K562 (cell line): Measurements from ENCODE around the gene MYO1D. TPM values are rescaled to one million over a fixed set of nuclear protein-coding genes. Genes with fewer than 3 reads are reported as not detected.

Experiments used
- CTCF ChIP-seq, 3 experiments: IDR thresholded peaks in 2 of 3; conservative IDR thresholded peaks in 1 of 3; 2 replicates each; pipeline ENCODE4 v1.5.1; 2011 to 2012; ENCODE audit warnings: low read length in 3 of 3, mild to moderate bottlenecking in 3 of 3, control low read depth in 2 of 3, improper control_type of control experiment in 1 of 3, inconsistent platforms in 1 of 3, low read depth in 1 of 3, mixed read lengths in 1 of 3, moderate library complexity in 1 of 3; ENCODE audit not compliant: insufficient read depth in 2 of 3
- CTCFL ChIP-seq: IDR thresholded peaks from 2 replicates; pipeline ENCODE4 v1.6.1; 2011; ENCODE audit warnings: borderline replicate concordance, low read depth, mild to moderate bottlenecking, moderate library complexity, low read length; ENCODE audit not compliant: insufficient read depth, poor library complexity, severe bottlenecking
- KLF16 ChIP-seq: IDR thresholded peaks from 2 replicates; pipeline ENCODE4 v1.6.1; 2016; ENCODE audit warnings: antibody characterized with exemption
- PBX2 ChIP-seq, 2 experiments: IDR thresholded peaks in 1 of 2; conservative IDR thresholded peaks in 1 of 2; 2 replicates each; pipeline ENCODE4 v1.6.1; 2016; ENCODE audit warnings: low read depth in 2 of 2, mild to moderate bottlenecking in 1 of 2, missing compliant biosample characterization in 1 of 2, missing genetic modification characterization in 1 of 2, moderate library complexity in 1 of 2
- RAD21 ChIP-seq, 2 experiments: fragments of 250-450 bp in 1 of 2; fragments of 450-650 bp in 1 of 2; sonication (Bioruptor Pico) in 1 of 2; formaldehyde crosslinking in 1 of 2; IDR thresholded peaks in 1 of 2; conservative IDR thresholded peaks in 1 of 2; 2 replicates each; pipeline versions ENCODE4 v1.4.0 to v1.8.0; 2020 to 2022; ENCODE audit warnings: mild to moderate bottlenecking in 2 of 2, moderate library complexity in 1 of 2
- REST ChIP-seq, 2 experiments: fragments of 450-650 bp; formaldehyde crosslinking in 1 of 2; IDR thresholded peaks; 2 replicates each; pipeline versions ENCODE4 v1.4.0 to v1.6.1; 2014 to 2020; ENCODE audit warnings: mild to moderate bottlenecking in 2 of 2, borderline replicate concordance in 1 of 2, low read depth in 1 of 2
- SIRT6 ChIP-seq: IDR thresholded peaks from one replicate; pipeline ENCODE4 v1.6.1; 2012; ENCODE audit warnings: low read depth, mild to moderate bottlenecking, control low read depth, inconsistent platforms, low read length, moderate library complexity
- ZNF589 ChIP-seq: fragments of 200-800 bp; sonication (Bioruptor generic); IDR thresholded peaks from 2 replicates; pipeline ENCODE4 v1.6.1; 2016; ENCODE audit warnings: low read depth, missing genetic modification characterization, missing compliant biosample characterization
- ZNF644 ChIP-seq: fragments of 200-800 bp; sonication (Bioruptor generic); IDR thresholded peaks from 2 replicates; pipeline ENCODE4 v1.6.1; 2016; ENCODE audit warnings: low read depth, missing genetic modification characterization, missing compliant biosample characterization
- polyA plus RNA-seq, 8 experiments: library from polyadenylated mRNA; depleted of rRNA in 4 of 8; stranded (reverse) in 5 of 8; unstranded in 3 of 8; fragments of >200 nt; fragmentation: Nextera tagmentation in 2 of 8; fragmentation: Illumina TruSeq in 1 of 8; extraction: Ambion mirVana in 2 of 8; extraction: Trizol in 1 of 8; gene quantifications; 2 replicates each; pipeline versions ENCODE4 v1.2.1 to v1.2.3, GENCODE V29; 2011 to 2014; ENCODE audit warnings: inconsistent platforms in 1 of 8, missing spikeins in 1 of 8
- total RNA-seq, 7 experiments: library from RNA; depleted of rRNA in 6 of 7; stranded (reverse); fragments of >200 nt in 6 of 7; fragmentation: Illumina TruSeq in 2 of 7; extraction: Trizol in 2 of 7; gene quantifications; 2 replicates each; pipeline versions ENCODE4 v1.2.1 to v1.2.3, GENCODE V29; 2011 to 2021; ENCODE audit warnings: low replicate concordance in 1 of 7

The MYO1D gene
- total and polyA plus RNA-seq, 9 of the 15 experiments (the other 6 are each of a cell fraction or from before 2014, with no cell fraction given): 2.1 to 71.2 (median 45.4) TPM

GRCh38 chr17:32659419-32659842 is 217.5 kb downstream of the MYO1D start (continued):
- peak; percentile 48; the same call in 1 of the 2 replicates for TF ChIP-seq REST (IDR thresholded peaks at IDR 0.05; ENCODE audit: borderline replicate concordance)
- no peak for TF ChIP-seq REST (CRISPR knock-in tag; IDR thresholded peaks at IDR 0.05; ENCODE audit: low read depth)
- TF ChIP-seq ZNF644 (tag): no peak
- no peak for TF ChIP-seq SIRT6
- peak; percentile 30 for TF ChIP-seq CTCFL
- TF ChIP-seq PBX2 (CRISPR knock-in tag; IDR thresholded peaks at IDR 0.05; ENCODE audit: low read depth): no peak
- peak; percentile 58; the same call in 1 of the 2 replicates for TF ChIP-seq PBX2 (tag; conservative IDR thresholded peaks at IDR 0.05; ENCODE audit: low read depth)
- peak; percentile 83 to 87 (median 83) for TF ChIP-seq CTCF (IDR thresholded peaks at IDR 0.05 in 2 of 3, conservative IDR thresholded peaks at IDR 0.05 in 1 of 3; ENCODE audit: insufficient read depth in 2 of 3, low read depth in 1 of 3, low read length in 3 of 3)
- TF ChIP-seq KLF16: peak; percentile 49; the same call in 1 of the 2 replicates
- TF ChIP-seq ZNF589 (CRISPR knock-in tag): no peak
- TF ChIP-seq RAD21 (CRISPR knock-in tag; conservative IDR thresholded peaks at IDR 0.05 in 1 of 2, IDR thresholded peaks at IDR 0.05 in 1 of 2): peak in 1 of 2 experiments; percentile 67; a peak in 3 of 4 replicates
